Stimulated activated CD4-positive, alpha-beta T cell treated with anti-CD3 and anti-CD28 coated beads, Interleukin-4, amount 100 ng/mL, for 1 hour (primary cell): ENCODE measurements around the gene CACTIN.
"Not testable (repeated sequence)": the region's sequence is repeated elsewhere in the genome, so short reads cannot be mapped to it uniquely, and the experiment has no call there.

ENCODE experiments used
- DNase-seq: peaks from one replicate; pipeline ENCODE4 v3.0.0-alpha.2; 2020

Gene CACTIN

DNA sequence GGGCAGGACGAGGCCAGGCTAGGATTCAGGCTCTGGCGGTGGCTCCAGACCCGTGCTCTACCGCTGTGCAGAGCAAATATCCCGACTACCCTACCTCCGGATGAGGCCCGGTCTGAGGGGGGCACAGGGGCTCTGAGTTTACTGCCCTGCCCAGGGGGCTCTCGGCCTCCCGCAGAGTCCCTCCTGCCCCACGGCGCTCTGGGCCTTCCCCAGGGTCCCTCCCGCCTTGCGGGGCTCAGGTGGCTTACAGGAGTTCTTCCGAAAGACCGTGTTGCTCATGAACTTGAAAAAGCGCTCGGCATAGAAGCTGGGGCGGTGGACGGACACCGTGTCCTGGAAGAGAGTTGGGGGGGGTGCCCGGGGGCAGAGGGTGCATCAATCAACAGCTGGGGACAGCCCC is 19.1 kb upstream of the CACTIN start:
- DNase-seq = no peak

DNA sequence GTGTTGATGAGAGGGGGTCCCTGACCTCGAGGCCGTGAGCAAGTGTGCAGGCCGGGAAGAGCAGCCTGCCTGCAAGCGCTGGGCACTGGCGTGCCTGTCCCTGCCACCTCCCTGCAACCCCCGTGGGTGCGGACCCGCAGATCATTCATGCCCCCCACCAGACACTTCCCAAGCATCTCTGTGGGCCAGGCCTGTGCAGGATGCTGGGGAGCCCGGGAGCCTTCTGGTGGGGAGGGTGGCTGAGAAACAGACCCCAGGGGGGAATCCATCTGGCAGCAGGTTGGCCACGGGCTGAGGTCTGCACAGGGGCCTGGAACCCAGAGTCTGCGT is 18.4 kb upstream of the CACTIN start:
- DNase-seq = no peak

DNA sequence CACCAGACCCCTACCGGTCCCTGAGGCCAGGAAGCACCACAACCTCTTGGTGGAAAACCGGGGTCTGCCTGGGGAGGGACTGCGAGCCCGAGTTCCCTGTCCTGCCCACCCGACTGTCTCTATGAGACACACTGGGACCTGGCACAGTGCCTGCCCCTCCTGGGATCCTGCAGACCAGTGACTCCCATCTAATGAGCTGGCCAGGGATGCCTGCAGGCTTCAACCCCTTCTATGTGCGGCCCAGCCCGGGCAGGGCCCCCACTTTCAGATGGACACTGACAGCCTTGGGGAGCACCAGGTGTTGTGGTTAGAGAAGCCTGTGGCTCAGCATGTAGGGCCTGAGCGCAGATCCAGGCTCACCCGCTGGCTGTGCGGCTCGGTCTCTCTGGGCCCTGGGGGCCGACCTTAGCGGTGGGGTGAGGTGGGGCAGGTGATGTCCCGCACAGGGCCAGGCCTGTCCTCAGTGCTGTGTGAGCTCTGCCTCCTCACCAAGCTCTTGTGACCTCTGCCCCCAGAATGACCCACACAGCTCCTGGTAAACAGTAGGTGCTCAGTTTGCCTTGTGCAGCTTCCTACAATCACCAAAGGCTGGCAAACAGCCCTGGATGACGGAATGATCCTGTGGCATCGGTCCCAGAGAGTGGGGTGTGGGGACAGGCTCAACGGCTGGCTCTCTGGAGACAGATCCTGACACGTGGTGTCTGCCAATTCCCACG is 17.9 kb upstream of the CACTIN start:
- no peak for DNase-seq

DNA sequence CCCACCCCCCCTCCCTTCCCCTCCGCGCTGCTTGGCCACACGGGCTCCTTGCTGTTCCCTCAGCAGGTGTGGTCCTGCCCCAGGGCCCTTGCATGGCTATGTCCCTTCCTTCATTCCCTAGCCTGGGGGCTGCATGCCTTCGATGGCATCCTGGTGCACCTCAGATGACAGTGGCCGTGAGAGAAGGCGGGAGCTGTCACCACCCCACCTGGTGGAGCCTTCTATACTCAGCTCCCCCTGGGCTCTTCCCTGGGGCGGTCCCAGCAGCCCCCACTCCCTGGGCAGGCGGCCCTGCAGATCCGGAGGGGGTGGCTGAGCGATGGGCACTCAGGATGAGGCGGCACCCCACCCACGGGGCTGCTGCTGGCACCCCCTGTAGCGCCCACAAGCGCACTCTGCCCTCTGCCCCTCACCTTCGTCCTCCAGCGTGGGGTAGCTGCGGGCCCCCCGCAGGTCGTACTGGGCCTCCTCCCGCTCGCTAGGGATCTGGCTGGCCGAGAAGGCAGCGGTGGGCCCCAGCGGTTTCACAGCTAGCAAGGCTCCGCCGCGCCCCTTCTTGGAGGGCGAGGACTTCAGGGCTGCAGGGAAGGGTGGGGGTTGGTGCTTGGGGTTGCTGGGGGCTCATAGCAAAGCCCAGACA is 17.2 kb upstream of the CACTIN start:
- no peak for DNase-seq

DNA sequence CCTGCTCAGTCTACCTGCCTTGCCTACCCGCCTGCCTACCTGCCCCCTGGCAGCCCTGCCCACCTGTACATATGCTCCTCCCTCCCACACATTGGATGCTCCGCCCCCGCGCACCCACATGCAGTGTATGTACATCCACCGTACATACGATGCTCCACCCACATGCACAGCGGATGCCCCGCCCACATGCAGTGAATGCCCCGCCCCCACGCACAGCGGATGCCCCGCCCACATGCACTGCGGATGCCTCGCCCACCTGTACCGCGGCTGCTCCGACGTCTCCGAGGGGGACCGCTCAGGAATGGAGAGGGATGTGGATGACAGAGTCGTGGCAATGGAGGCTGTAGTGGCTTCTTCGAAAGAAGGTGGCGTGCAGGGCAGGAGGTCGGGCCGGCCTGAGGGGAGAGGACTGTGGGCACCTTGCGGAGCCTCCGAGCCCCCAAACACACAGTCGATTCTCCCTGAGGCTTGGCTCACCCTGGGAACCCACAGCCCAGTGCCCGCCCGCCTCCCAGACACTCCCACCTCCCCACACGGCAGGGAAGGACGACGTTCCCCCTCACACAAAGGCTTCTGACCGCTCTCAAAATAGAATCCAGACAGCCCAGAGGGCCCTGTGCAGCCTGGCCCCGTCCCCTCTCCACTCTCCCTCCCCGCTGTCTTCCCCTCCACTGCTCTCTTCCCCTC is 16.5 kb upstream of the CACTIN start:
- DNase-seq = peak; percentile 21

DNA sequence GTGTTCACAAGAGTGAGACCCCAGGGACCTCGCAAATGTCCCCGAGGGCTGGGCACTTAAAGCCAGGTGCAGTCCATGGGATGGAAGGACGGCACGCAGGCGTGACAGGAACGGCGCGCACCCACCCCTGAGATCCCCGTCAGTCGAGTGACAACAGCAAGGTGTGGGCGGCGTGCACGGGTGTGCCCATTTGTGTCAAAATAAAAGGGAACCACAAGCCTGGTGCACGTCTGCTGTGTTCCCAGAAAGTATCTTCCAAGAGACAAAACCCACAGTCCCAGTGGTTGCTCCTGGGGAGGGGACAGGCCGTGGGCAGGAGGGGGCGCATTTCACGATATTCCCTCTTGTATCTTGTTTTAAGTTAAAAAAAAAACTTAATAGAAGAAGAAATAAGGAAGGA is 15.7 kb upstream of the CACTIN start:
- no peak for DNase-seq

DNA sequence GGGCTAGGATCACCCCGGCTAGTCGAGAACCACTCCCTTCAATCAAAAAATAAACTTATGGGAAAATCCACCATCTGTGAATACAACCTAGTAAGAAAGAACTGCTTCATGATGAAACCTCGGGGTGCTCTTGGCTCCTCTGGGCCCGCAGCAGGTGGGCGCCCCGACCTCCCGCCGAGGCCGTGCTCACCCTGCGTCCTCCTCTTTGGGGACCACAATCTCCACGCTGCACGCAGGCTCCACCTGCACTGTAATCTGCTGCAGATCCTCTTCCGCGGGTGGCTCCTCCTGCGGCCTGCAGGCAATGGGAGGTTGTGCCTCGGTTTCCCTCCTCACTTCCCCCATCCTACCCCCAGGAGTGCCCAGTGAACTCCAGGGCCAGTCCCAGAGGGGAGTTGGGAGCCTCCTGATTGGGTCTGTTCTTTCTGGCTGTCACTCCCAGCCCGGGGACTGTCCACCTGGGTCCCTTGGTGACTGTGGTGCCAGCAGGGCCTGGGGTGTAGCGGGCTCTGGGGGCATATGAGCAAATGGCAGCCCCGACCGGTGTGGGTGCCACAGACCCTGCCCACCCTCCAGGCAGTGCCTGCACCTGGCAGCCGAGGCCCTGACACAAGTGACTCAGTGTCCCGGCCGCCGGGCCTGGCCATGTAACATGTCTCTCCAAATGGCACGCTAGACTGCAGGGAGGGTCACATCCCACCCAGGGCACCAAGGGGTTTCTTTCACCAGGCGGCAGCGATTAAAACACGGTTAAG is 15.1 kb upstream of the CACTIN start:
- no peak for DNase-seq

DNA sequence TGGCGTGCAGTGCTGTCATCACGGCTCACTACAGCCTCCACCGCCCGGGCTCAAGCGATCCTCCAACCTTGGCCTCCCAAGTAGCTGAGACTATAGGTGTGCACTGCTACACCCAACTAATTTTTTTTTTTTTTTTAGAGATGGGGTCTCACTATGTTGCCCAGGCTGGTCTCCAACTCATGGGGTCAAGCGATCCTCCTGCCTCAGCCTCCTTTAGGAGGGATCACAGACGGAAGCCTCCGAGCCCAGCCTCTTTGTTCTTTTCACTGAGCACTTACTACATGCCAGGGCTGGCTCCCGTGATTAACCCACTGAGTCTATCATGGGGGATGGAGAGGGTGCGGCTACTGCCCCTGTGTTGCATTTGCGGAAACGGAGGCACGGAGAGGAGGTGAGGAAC is 12.9 kb upstream of the CACTIN start:
- no peak for DNase-seq

DNA sequence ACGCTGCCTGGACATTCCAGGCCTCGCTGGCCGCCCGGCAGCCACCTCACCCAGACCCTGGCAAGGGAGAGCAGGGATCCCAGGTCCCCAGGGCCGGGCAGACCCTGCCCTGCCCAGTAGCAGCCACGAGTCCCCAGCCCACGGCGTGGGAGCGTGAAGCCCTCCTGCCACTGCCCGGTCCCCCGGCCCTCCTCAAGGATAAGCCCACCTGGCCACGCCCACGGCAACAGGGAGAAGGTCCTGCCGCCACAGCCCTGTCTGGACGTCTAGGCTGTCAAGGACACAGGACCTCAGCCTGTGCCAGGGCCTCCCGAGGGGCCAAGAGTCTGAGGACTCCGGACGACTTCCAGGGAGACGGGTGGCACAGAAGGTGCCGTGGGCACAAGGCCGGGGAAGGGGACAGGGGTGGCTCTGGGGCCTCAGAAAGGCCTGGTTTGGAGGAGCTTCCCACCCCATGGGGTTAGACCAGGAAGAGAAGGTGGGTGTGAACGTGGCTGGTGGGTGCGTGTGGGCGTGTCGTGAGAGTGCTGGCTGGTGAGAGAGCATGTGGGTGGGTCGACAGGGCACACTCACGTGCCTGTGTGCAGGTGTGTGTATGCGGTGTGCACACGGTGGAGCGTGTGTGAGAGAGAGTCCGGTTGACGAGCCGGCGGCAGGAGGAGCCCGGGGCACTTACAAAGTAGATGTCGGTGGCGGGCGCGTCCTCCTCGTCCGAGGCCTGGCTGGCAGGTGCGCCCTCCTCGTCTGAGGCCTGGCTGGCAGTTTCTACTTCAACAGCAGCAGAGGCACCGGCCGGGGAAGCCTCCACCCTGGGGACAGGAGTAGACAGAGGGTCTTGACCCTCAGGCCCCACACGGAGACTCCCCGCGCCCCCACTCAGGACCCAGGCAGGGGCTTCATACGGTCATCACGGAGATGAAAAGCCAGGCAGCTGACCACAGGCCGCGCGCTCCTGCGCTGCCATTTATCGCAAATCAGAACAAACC is 11.9 kb upstream of the CACTIN start:
- DNase-seq = no peak

DNA sequence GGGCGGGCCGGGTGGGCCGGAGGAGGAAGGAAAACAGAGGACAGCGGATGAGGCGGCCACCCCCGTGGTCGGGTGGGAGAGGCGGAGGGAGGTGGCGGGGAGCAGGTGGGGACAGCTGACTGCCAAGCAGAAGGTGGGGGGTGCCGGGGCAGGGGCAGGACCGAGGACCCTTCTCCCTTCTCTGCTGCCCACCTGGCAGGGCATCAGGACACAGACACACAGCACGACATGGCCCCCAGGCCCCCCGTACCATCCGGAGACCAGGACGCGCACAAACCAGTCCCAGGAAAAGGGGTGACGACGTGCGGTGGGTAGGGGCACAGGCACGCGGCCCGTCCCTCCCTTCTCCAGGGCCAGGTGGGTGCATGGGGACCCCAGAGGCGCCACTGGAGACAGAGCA is 11.0 kb upstream of the CACTIN start:
- no peak for DNase-seq

DNA sequence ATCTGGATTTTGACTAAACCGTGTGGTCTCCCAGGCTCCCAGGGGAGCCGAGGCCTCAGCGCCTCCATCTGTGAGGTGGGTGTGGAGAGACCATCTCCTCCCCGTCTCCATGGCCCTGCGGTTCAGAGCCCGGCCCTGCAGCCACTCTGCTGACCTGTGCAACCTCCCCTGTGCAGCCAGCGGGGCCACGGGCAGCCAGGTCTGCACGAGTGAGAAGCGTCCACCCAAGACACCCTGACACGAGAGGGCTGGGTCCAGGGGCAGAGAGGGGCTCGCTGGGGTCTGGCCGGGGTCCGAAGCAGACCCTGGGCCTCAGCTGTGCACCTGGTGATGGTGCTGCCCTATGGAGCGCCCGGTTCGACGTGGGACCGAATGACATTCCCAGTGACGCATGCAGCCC is 10.4 kb upstream of the CACTIN start:
- DNase-seq = no peak

DNA sequence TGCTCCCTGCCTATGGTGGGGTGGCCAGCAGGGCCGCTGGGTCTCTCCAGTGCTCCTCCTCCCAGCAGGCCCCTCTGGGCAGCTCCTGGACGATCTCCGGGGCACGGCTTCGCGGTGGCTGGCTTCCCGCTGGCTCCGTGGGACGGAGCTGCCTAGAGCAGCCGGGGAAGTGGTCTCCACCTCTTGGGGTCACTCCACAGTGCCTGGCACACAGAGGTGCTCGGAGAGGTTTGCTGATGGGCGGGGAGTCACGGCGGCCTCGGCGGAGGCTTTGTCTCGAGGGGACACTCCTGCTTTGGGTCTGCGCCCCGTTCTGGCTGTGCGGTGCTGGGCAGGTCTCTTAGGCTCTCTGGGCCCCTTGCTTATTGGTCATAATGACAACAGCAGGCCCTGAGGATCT is 9.9 kb upstream of the CACTIN start:
- DNase-seq = no peak

DNA sequence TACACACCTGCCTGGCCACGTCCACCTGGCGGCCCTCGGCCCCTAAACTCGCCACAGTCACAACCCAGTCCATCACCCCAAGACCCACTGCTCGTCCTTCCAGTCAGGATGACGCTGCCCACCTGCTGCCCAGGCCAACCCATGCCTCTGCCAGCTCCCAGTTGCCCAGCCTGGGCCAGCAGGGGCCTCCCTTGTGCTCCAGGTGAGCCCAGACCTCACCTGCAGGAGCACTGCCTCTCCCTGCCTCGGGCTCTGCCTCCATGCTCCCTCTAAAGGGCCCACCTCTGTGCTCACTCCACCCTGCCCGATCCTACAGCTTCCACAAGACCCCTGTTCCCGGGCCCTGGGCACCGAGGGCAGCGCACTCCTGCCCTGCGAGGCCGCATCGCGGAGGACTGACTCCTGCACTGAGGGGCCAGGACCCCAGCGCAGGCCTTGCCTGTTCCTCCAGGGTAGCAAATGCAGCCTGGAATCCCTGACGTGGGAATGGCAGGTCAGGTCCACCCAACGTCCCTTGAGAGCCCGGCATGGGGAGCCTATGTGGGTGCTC is 8.0 kb upstream of the CACTIN start:
- DNase-seq = no peak

DNA sequence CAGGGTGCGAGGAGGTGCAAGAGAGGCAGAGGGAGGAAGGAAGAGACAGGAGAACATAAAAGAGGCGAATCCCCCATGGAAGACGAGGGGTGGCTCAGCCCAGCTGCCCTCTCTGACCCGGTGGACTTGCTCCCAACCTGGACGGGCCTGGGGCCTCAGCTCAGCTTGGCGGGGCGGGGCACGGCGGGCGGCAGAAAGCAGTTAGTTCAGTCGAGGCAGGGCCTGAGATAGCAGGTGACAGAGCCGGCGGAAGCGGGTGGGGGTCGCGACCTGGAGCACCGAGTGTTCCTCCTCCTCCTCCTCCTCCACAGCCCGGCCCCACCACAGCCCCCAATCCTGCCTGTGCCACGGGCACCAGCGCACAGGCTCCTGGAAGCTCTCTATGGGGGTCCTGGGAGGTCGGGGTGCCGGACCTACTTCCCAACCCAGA is 7.0 kb upstream of the CACTIN start:
- DNase-seq = no peak

DNA sequence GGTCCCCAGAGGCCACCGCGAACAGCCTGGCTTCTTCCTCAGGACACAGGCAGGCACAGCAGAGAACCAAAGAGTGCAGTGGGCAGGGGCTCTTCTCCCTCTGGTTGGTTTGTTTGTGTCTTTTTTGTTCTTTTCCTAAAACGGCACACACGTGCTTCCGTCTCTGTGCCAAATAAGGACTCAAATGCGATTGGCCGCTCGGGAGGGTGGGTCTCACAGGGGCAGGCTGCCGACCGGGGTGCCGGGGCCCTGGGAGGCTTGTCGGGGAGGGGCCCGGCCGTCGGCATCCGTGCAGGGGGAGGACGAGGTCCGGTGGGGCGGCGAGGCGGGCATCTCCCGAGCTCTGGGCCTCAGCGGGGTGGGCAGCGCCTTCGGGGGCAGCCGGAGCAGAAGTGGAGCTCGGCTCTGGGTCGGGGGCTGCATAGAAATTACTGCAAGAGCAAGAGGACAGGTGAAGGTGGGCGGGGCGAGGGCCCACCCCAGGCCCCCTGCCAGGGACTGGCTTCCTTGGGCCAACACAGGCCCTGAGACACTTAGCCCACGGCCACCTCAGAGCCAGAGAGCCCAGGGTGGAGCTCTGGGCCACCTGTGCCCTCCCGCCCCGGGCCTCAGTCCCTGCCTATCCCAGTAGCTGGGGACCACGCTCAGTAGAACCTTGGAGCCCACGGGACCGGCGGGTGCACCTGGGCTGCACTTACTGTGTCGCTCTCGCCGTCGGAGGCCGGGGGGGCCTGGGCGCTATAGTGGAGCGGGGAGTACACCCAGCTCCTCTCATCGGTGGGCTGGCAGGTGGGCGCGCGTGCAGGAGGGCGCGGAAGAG is 6.4 kb upstream of the CACTIN start:
- no peak for DNase-seq

DNA sequence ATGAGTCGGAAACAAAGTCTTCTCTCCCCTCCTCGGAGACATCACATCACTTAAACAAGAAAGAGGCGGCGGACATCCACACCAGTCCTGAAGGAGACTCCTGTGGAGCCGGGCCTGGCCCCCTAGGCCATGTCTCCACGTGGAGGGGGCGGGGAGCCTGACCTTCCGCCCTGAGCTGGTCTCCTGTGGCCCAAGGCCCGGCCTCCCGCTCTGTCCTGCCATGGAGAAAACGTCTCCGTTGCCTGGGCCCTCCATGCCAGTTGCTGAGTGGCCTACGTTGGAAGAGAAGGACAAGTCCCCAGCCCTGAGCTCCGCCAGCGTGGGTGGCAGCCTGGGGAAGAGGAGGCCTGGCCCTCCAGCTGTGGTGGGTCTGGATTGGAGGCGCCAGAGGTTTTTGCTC is 5.5 kb upstream of the CACTIN start:
- no peak for DNase-seq

DNA sequence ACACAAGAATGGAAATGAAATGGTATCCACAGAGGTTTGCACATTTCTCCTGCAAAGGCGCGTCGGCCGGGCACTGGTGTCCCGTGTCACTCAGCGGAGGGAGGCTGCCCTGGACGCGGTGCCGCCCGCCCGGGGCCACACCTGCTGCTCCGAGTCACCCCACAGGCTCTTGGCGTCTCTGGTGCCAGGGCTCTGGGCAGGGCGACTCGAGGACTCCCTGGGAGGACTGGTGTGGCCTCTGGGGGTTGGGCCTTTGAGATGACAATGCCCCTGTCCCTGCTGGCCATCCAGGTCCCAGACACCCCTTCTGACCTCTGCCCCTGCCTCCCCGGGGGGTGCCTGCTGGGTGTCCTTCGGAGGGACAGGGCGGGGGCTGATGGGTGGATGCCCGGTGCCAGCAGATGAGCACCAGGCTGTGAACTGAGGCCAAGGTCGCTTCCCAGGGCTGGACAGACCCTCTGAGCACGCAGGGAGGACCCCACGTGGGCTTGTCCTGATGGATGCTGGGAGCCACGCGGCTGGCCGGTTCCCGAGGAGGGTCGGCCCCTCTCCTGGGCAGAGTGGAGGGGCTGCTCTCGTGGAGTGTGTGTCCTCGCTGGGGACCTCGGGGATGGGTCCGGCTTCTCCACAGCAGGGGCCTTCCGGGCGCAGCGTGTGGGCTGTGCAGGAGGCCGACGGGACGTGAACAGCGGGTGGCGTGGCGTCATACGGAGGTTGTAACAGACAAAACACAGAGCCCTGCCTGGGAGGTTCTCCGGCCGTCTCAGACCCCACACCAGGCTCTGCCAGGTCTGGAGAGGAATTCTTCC is 4.7 kb upstream of the CACTIN start:
- DNase-seq = no peak

DNA sequence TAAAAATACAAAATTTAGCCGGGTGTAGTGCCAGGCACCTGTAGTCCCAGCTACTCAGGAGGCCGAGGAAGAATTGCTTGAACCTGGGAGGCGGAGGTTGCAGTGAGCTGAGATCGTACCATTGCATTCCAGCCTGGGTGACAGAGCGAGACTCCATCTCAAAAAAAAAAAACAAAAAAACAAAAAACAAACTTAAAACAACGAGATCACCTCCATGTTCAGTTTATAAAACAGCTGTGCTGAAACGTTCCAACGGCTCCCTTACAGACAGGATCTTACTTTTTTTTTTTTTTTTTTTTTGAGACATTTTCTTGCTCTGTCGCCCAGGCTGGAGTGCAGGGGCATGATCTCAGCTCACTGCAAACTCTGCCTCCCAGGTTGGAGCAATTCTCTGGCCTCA is 2.2 kb upstream of the CACTIN start:
- DNase-seq = not testable (repeated sequence)

DNA sequence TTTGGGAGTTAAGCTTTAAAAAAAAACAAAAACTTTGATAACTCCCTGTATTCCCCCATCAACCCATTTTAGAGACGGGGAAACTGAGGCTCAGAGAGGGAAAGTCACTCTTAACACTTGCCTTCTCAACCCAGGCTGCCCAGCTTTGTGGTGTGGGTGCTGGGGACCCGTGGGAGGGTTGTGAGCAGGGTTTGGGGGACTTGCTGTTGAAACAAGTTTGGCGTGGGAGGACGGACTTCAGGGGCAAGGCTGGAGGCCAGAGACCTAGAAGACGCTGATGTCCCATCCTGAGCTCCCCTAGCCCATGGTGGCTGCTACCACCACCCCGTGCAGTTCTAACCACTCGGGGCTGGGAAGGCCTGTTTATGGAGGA is 747 bp upstream of the CACTIN start:
- DNase-seq = no peak

DNA sequence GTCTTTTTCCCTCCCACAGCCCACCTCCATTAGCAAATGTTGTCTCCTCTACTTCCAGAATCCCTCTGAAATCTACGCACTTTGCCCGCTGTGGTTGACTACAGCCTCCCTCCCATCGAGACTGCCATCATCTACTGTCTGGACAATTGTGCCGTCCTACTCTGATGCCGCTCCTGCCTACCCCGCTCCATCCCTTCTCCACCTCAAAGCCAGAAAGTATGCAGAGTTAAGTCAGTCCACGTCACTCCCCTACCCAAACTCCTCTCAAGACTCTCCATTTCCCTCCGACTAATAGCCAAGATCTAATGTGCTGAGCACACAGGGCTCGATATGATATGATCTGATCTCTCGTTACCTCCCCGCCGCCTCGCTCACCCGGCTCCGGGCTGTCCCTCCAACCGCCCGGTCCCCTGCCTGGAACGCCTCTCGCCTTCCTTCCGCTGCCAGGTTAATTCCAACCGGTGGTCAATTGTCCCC is 556 bp downstream of the CACTIN start:
- no peak for DNase-seq
